ENCODE data around the gene CDK8.

- TF ChIP-seq YY1 (IDR thresholded peaks at IDR 0.05; ENCODE audit: insufficient read depth, insufficient read length) (no peak), SUZ12 (IDR thresholded peaks at IDR 0.05; ENCODE audit: extremely low read depth, insufficient read depth, insufficient read length) (no peak)
Measured at GRCh38 chr13:26221721-26222519, 32.0 kb upstream of the CDK8 start, which contains the start of gene RNF6.

Measured in NT2/D1 (cell line).